Mesenchymal stem cell (in vitro differentiated cells and primary cell): Measurements from ENCODE around the gene TBC1D16.

ENCODE experiments used
- DNase-seq: peaks from one replicate; pipeline ENCODE4 v3.0.0-alpha.2; 2013
- H2AFZ ChIP-seq: one replicate; pipeline ENCODE4 v1.6.1; 2013; ENCODE audit warnings: low read depth, mild to moderate bottlenecking, control low read depth, inconsistent platforms, low read length, moderate library complexity
- H2AK5ac ChIP-seq: 2 replicates; pipeline ENCODE4 v1.6.1; 2013; ENCODE audit warnings: low read length, moderate library complexity, mild to moderate bottlenecking, inconsistent platforms; ENCODE audit not compliant: severe bottlenecking
- H2BK120ac ChIP-seq: one replicate; pipeline ENCODE4 v1.6.1; 2013; ENCODE audit warnings: low read depth, mild to moderate bottlenecking, inconsistent platforms, low read length, moderate library complexity
- H2BK12ac ChIP-seq, 2 experiments: one replicate each; pipeline ENCODE4 v1.6.1; 2013; ENCODE audit warnings: inconsistent platforms in 2 of 2, low read length in 2 of 2, mild to moderate bottlenecking in 2 of 2, moderate library complexity in 2 of 2, control low read depth in 1 of 2
- H2BK15ac ChIP-seq: one replicate; pipeline ENCODE4 v1.6.1; 2013; ENCODE audit warnings: mild to moderate bottlenecking, low read depth, inconsistent platforms; ENCODE audit not compliant: poor library complexity, severe bottlenecking
- H2BK5ac ChIP-seq: 2 replicates; pipeline ENCODE4 v1.6.1; 2013; ENCODE audit warnings: low read depth, mild to moderate bottlenecking, low read length, control low read depth, inconsistent platforms; ENCODE audit not compliant: poor library complexity, severe bottlenecking
- H3K14ac ChIP-seq, 2 experiments: one replicate each; pipeline ENCODE4 v1.6.1; 2013; ENCODE audit warnings: inconsistent platforms in 2 of 2, low read length in 2 of 2, control low read depth in 1 of 2, mild to moderate bottlenecking in 1 of 2, moderate library complexity in 1 of 2
- H3K18ac ChIP-seq, 2 experiments: one replicate each; pipeline ENCODE4 v1.6.1; 2013; ENCODE audit warnings: inconsistent platforms in 2 of 2, low read length in 2 of 2, control low read depth in 1 of 2, low read depth in 1 of 2, mild to moderate bottlenecking in 1 of 2
- H3K23ac ChIP-seq, 2 experiments: one replicate each; pipeline ENCODE4 v1.6.1; 2013; ENCODE audit warnings: inconsistent platforms in 2 of 2, low read length in 2 of 2, mild to moderate bottlenecking in 2 of 2, moderate library complexity in 2 of 2, control low read depth in 1 of 2
- H3K27ac ChIP-seq: 2 replicates; pipeline ENCODE4 v1.5.1; 2013; ENCODE audit warnings: mild to moderate bottlenecking, moderate library complexity, low read length, control low read depth, inconsistent platforms; ENCODE audit not compliant: poor library complexity, severe bottlenecking
- H3K27me3 ChIP-seq, 2 experiments: 2 replicates each; pipeline versions ENCODE4 v1.6.1 to v1.7.0; 2013; ENCODE audit warnings: low read length in 2 of 2, mild to moderate bottlenecking in 2 of 2, moderate library complexity in 2 of 2, control low read depth in 1 of 2, inconsistent platforms in 1 of 2; ENCODE audit not compliant: control insufficient read depth in 1 of 2, insufficient read depth in 1 of 2
- H3K36me3 ChIP-seq, 2 experiments: 2 replicates each; pipeline versions ENCODE4 v1.6.1 to v1.7.0; 2013; ENCODE audit warnings: low read length in 2 of 2, control low read depth in 1 of 2, inconsistent platforms in 1 of 2, low read depth in 1 of 2, mild to moderate bottlenecking in 1 of 2; ENCODE audit not compliant: insufficient read depth in 2 of 2, control insufficient read depth in 1 of 2
- H3K4ac ChIP-seq, 2 experiments: one replicate each; pipeline ENCODE4 v1.6.1; 2013; ENCODE audit warnings: inconsistent platforms in 2 of 2, low read length in 2 of 2, mild to moderate bottlenecking in 2 of 2, moderate library complexity in 2 of 2, control low read depth in 1 of 2, low read depth in 1 of 2
- H3K4me1 ChIP-seq: 2 replicates; pipeline ENCODE4 v1.6.1; 2013; ENCODE audit warnings: low read depth, low read length, control low read depth; ENCODE audit not compliant: control insufficient read depth, insufficient read depth
- H3K4me2 ChIP-seq: 2 replicates; pipeline ENCODE4 v1.6.1; 2013; ENCODE audit warnings: low read length, mild to moderate bottlenecking, inconsistent platforms; ENCODE audit not compliant: poor library complexity, severe bottlenecking
- H3K4me3 ChIP-seq, 2 experiments: 2 replicates each; pipeline versions ENCODE4 v1.5.1 to v1.7.0; 2013; ENCODE audit warnings: low read length in 2 of 2, mild to moderate bottlenecking in 2 of 2, control low read depth in 1 of 2, low read depth in 1 of 2; ENCODE audit not compliant: insufficient read depth in 1 of 2
- H3K79me1 ChIP-seq: replicated peaks from 2 replicates; pipeline ENCODE4 v1.6.1; 2013; ENCODE audit warnings: mild to moderate bottlenecking, control low read depth, low read length, inconsistent platforms; ENCODE audit not compliant: poor library complexity, severe bottlenecking
- H3K9ac ChIP-seq: 2 replicates; pipeline ENCODE4 v1.7.0; 2013; ENCODE audit warnings: mild to moderate bottlenecking, low read length, moderate library complexity
- H3K9me3 ChIP-seq: 2 replicates; pipeline ENCODE4 v1.7.0; 2013; ENCODE audit warnings: mild to moderate bottlenecking, low read length; ENCODE audit not compliant: control insufficient read depth
- H4K8ac ChIP-seq: one replicate; pipeline ENCODE4 v1.6.1; 2013; ENCODE audit warnings: inconsistent platforms, mild to moderate bottlenecking, low read length, moderate library complexity
- H4K91ac ChIP-seq: one replicate; pipeline ENCODE4 v1.6.1; 2013; ENCODE audit warnings: mild to moderate bottlenecking, low read length, inconsistent platforms
- WGBS: methylation state at CpG from one replicate; pipeline ENCODE4 v1.1.7; 2013; ENCODE audit warnings: mixed read lengths; 5-methylcytosine and 5-hydroxymethylcytosine counted together

Gene TBC1D16

GRCh38 chr17:80006811-80007752 lies 28.6 kb downstream of the TBC1D16 start:
- Histone ChIP-seq H3K4me3 (no peak overlapping the region), H3K9ac (no peak overlapping the region), H2BK5ac (no peak overlapping the region), H3K27me3 (no peaks in the 10 kb centered on the region), H2AFZ (no peak overlapping the region), H3K23ac (no peak overlapping the region), H2BK15ac (no peak overlapping the region), H3K18ac (no peak overlapping the region), H3K4me2 (no peak overlapping the region), H3K27ac (no peak overlapping the region), H2BK120ac (no peak overlapping the region), H3K9me3 (no peaks in the 10 kb centered on the region), H3K36me3 (peaks cover 46 to 61% of the 10 kb centered on the region in 2 experiments), H2BK12ac (no peak overlapping the region), H3K4ac (no peak overlapping the region), H4K91ac (peak overlapping the region; percentile 9), H3K4me1 (peaks cover 26% of the 10 kb centered on the region), H3K79me1 (peaks cover 45% of the 10 kb centered on the region), H3K14ac (no peak overlapping the region), H2AK5ac (no peak overlapping the region), H4K8ac (no peak overlapping the region)
- no peak for DNase-seq
- 93% methylated on average over 30 of the region's 30 CpGs for WGBS

- Histone ChIP-seq H2BK120ac (no peak overlapping the region), H3K36me3 (peaks cover 41 to 64% of the 10 kb centered on the region in 2 experiments), H3K18ac (no peak overlapping the region), H2AK5ac (no peak overlapping the region), H3K27me3 (no peaks in the 10 kb centered on the region), H3K14ac (no peak overlapping the region), H3K4me3 (no peak overlapping the region), H2BK5ac (no peak overlapping the region), H3K4me2 (peak overlapping the region; percentile 70), H3K9ac (no peak overlapping the region), H4K8ac (no peak overlapping the region), H3K79me1 (peaks cover 47% of the 10 kb centered on the region), H3K9me3 (no peaks in the 10 kb centered on the region), H4K91ac (no peak overlapping the region), H3K4me1 (peaks cover 26% of the 10 kb centered on the region), H3K4ac (no peak overlapping the region), H2BK15ac (no peak overlapping the region), H2BK12ac (no peak overlapping the region), H2AFZ (no peak overlapping the region), H3K27ac (no peak overlapping the region), H3K23ac (no peak overlapping the region)
- DNase-seq, result no peak
- 61% methylated on average over 8 of the region's 8 CpGs for WGBS
These were observed 29.3 kb downstream of the TBC1D16 start for GRCh38 chr17:80006339-80006720.

- H2BK5ac ChIP-seq, result no peak overlapping the region
- H3K79me1 ChIP-seq, result peaks cover 51% of the 10 kb centered on the region
- no peak overlapping the region for H2AK5ac ChIP-seq
- H3K4ac ChIP-seq, result no peak overlapping the region
- H3K27ac ChIP-seq, result no peak overlapping the region
- H2BK12ac ChIP-seq, result no peak overlapping the region
- H3K4me3 ChIP-seq, result peak overlapping the region in 1 of 2 experiments; percentile 48
- H3K27me3 ChIP-seq, result no peaks in the 10 kb centered on the region
- peaks cover 26% of the 10 kb centered on the region for H3K4me1 ChIP-seq
- no peak overlapping the region for H4K8ac ChIP-seq
- no peak overlapping the region for H3K9ac ChIP-seq
- peak; percentile 51 for DNase-seq
- H2BK120ac ChIP-seq, result no peak overlapping the region
- WGBS, result 55% methylated on average over 37 of the region's 37 CpGs
- no peak overlapping the region for H3K18ac ChIP-seq
- H2BK15ac ChIP-seq, result no peak overlapping the region
- no peaks in the 10 kb centered on the region for H3K9me3 ChIP-seq
- peaks cover 45 to 65% of the 10 kb centered on the region in 2 experiments for H3K36me3 ChIP-seq
- H2AFZ ChIP-seq, result no peak overlapping the region
- peak overlapping the region; percentile 70 for H3K4me2 ChIP-seq
- H3K14ac ChIP-seq, result no peak overlapping the region
- no peak overlapping the region for H3K23ac ChIP-seq
- no peak overlapping the region for H4K91ac ChIP-seq
These were observed 30.0 kb downstream of the TBC1D16 start for GRCh38 chr17:80005360-80006338.

DNA sequence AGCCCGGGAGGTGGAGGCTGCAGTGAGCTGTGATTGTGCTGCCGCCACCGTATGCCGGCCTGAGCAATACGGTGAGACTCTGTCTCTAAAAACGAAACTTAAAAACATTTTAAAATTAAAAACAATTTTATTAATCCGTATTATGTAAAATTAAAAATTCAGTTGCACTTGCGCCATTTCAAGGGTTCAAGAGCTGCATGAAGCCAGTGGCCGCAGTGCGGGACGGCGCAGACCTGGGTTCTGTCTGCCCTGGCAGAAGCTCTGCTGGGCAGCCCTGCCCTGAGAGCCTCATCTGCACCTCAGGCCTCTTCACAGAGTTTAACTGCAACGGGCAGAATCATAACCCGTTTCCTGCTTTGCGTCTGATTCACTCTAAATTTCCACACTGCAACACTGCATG lies 31.7 kb downstream of the TBC1D16 start:
- Histone ChIP-seq H3K14ac (no peak overlapping the region), H3K4me1 (peaks cover 26% of the 10 kb centered on the region), H2BK12ac (no peak overlapping the region), H3K23ac (no peak overlapping the region), H2BK120ac (no peak overlapping the region), H3K27me3 (no peaks in the 10 kb centered on the region), H3K36me3 (peaks cover 37 to 55% of the 10 kb centered on the region in 2 experiments), H3K27ac (no peak overlapping the region), H3K9me3 (no peaks in the 10 kb centered on the region), H4K8ac (no peak overlapping the region), H3K4me2 (no peak overlapping the region), H3K9ac (no peak overlapping the region), H2BK5ac (no peak overlapping the region), H2BK15ac (no peak overlapping the region), H3K79me1 (peaks cover 49% of the 10 kb centered on the region), H3K4me3 (no peak overlapping the region), H2AFZ (no peak overlapping the region), H2AK5ac (no peak overlapping the region), H3K4ac (no peak overlapping the region), H4K91ac (no peak overlapping the region), H3K18ac (no peak overlapping the region)
- WGBS, result 97% methylated on average over 10 of the region's 15 CpGs
- DNase-seq, result no peak
